HG03039 (cell line): Measurements from ENCODE around the gene ITFG2.
A peak's percentile ranks its signal among the peaks of the same experiment; 100 is the strongest.
"Not testable (repeated sequence)": the region's sequence is repeated elsewhere in the genome, so short reads cannot be mapped to it uniquely, and the experiment has no call there.

Experiments used
- ATAC-seq: cut with Tn5 transposase; IDR thresholded peaks from one replicate; pipeline ENCODE4 v1.9.1; 2021; ENCODE audit warnings: mild to moderate bottlenecking, moderate library complexity; ENCODE audit not compliant: unreplicated experiment

Gene ITFG2

GRCh38 chr12:2812290-2813213 lies at the start of gene ITFG2:
Gene ITFG2, plus strand, starts transcription at chr12:2812668. Its CDS starts 93 bp downstream, at chr12:2812761.
- peak; percentile 94 for ATAC-seq

- ATAC-seq = no peak
Observed at GRCh38 chr12:2764398-2764797, 48.1 kb upstream of the ITFG2 start.

- no peak for ATAC-seq
Observed at GRCh38 chr12:2765052-2765451, 47.4 kb upstream of the ITFG2 start.

- ATAC-seq = no peak
Observed at GRCh38 chr12:2765608-2766007, 46.9 kb upstream of the ITFG2 start.

GRCh38 chr12:2768224-2768961 lies 44.1 kb upstream of the ITFG2 start:
- no peak for ATAC-seq

- ATAC-seq = no peak
Observed at GRCh38 chr12:2769866-2770533, 42.5 kb upstream of the ITFG2 start.

GRCh38 chr12:2770544-2770943 lies 41.9 kb upstream of the ITFG2 start:
- not testable (repeated sequence) for ATAC-seq

- no peak for ATAC-seq
Observed at GRCh38 chr12:2772370-2772769, 40.1 kb upstream of the ITFG2 start.

GRCh38 chr12:2773199-2773875 lies 39.1 kb upstream of the ITFG2 start:
- no peak for ATAC-seq

- ATAC-seq = no peak
Observed at GRCh38 chr12:2775431-2775830, 37.0 kb upstream of the ITFG2 start.

- ATAC-seq = no peak
Observed at GRCh38 chr12:2776129-2776806, 36.2 kb upstream of the ITFG2 start.

GRCh38 chr12:2779281-2779680 lies 33.2 kb upstream of the ITFG2 start:
- no peak for ATAC-seq

- no peak for ATAC-seq
Observed at GRCh38 chr12:2783936-2784600, 28.4 kb upstream of the ITFG2 start.

GRCh38 chr12:2785017-2785416 lies 27.5 kb upstream of the ITFG2 start:
- ATAC-seq = no peak

GRCh38 chr12:2791089-2791488 lies 21.4 kb upstream of the ITFG2 start:
- no peak for ATAC-seq

- ATAC-seq = no peak
Observed at GRCh38 chr12:2792671-2793500, 19.6 kb upstream of the ITFG2 start.

GRCh38 chr12:2793561-2793960 lies 18.9 kb upstream of the ITFG2 start:
- no peak for ATAC-seq

GRCh38 chr12:2794191-2794735 lies 18.2 kb upstream of the ITFG2 start:
- ATAC-seq = peak; percentile 6
